ENCODE results near the gene IMPA2.
A peak's percentile ranks its signal among the peaks of the same experiment; 100 is the strongest.

The IMPA2 gene

GRCh38 chr18:11974741-11975325 lies 6.5 kb upstream of the IMPA2 start:
- no peak overlapping the region for H3K4me3 ChIP-seq (ENCODE audit: low read length in 2 of 2)
- H3K9ac ChIP-seq (ENCODE audit: low read depth, low read length, poor library complexity): no peak overlapping the region
- H3K9me3 ChIP-seq (replicated peaks in 1 of 2; ENCODE audit: control insufficient read depth in 2 of 2, insufficient read depth in 1 of 2, low read depth in 1 of 2, low read length in 2 of 2): no peaks in the 10 kb centered on the region
- no peak overlapping the region for H2BK12ac ChIP-seq (ENCODE audit: low read length)
- no peak overlapping the region for H2BK120ac ChIP-seq (ENCODE audit: low read depth, low read length)
- no peaks in the 10 kb centered on the region for H3K4me1 ChIP-seq (ENCODE audit: control insufficient read depth in 2 of 2, insufficient read depth in 1 of 2, low read depth in 1 of 2, low read length in 2 of 2)
- H3K23ac ChIP-seq (ENCODE audit: low read depth, low read length, poor library complexity): no peak overlapping the region
- H2BK5ac ChIP-seq (ENCODE audit: low read length): no peak overlapping the region
- H4K8ac ChIP-seq (ENCODE audit: low read depth, low read length): no peak overlapping the region
- no peak overlapping the region for H3K4ac ChIP-seq (ENCODE audit: low read length)
- H3K79me1 ChIP-seq (ENCODE audit: low read depth, low read length): no peaks in the 10 kb centered on the region
- no peaks in the 10 kb centered on the region for H3K27me3 ChIP-seq (ENCODE audit: control insufficient read depth in 3 of 3, insufficient read depth in 3 of 3, low read depth in 1 of 3, low read length in 3 of 3)
- no CpG with 5 or more reads among the region's 5 CpGs for WGBS, 2 donors (ENCODE audit: extremely low coverage in 2 of 2, insufficient read length in 2 of 2, insufficient replicate concordance in 1 of 2)
- H3K18ac ChIP-seq (ENCODE audit: low read length): no peak overlapping the region
- no peak overlapping the region for H2AK5ac ChIP-seq (ENCODE audit: low read depth, low read length)
- no peak overlapping the region for H3K14ac ChIP-seq (ENCODE audit: low read length)
- no peak overlapping the region for H2BK15ac ChIP-seq (ENCODE audit: low read length)
- H2AFZ ChIP-seq (ENCODE audit: low read length): no peak overlapping the region
- no peak overlapping the region for H3K4me2 ChIP-seq (ENCODE audit: insufficient read depth, low read length, poor library complexity, severe bottlenecking)
- H4K91ac ChIP-seq (ENCODE audit: low read depth, low read length, poor library complexity): no peak overlapping the region
- no peak overlapping the region for H3K27ac ChIP-seq (replicated peaks; ENCODE audit: low read length)
- DNase-seq (ENCODE audit: low spot score): no peak
- no peaks in the 10 kb centered on the region for H3K36me3 ChIP-seq (replicated peaks in 1 of 2; ENCODE audit: control insufficient read depth in 2 of 2, insufficient read depth in 2 of 2, low read length in 2 of 2)

- H3K14ac ChIP-seq (ENCODE audit: low read length): no peak overlapping the region
- no peak overlapping the region for H3K9ac ChIP-seq (ENCODE audit: low read depth, low read length, poor library complexity)
- no peak overlapping the region for H3K4me3 ChIP-seq (ENCODE audit: low read length in 2 of 2)
- no peak overlapping the region for H3K27ac ChIP-seq (replicated peaks; ENCODE audit: low read length)
- no peaks in the 10 kb centered on the region for H3K27me3 ChIP-seq (ENCODE audit: control insufficient read depth in 3 of 3, insufficient read depth in 3 of 3, low read depth in 1 of 3, low read length in 3 of 3)
- H4K91ac ChIP-seq (ENCODE audit: low read depth, low read length, poor library complexity): no peak overlapping the region
- WGBS, 2 donors (ENCODE audit: extremely low coverage in 2 of 2, insufficient read length in 2 of 2, insufficient replicate concordance in 1 of 2): no CpG with 5 or more reads among the region's 2 CpGs
- H3K79me1 ChIP-seq (ENCODE audit: low read depth, low read length): no peaks in the 10 kb centered on the region
- no peak overlapping the region for H3K4ac ChIP-seq (ENCODE audit: low read length)
- DNase-seq (ENCODE audit: low spot score): no peak
- no peak overlapping the region for H3K18ac ChIP-seq (ENCODE audit: low read length)
- no peak overlapping the region for H2BK120ac ChIP-seq (ENCODE audit: low read depth, low read length)
- no peaks in the 10 kb centered on the region for H3K4me1 ChIP-seq (ENCODE audit: control insufficient read depth in 2 of 2, insufficient read depth in 1 of 2, low read depth in 1 of 2, low read length in 2 of 2)
- no peak overlapping the region for H2BK15ac ChIP-seq (ENCODE audit: low read length)
- H3K4me2 ChIP-seq (ENCODE audit: insufficient read depth, low read length, poor library complexity, severe bottlenecking): no peak overlapping the region
- H2BK12ac ChIP-seq (ENCODE audit: low read length): no peak overlapping the region
- no peaks in the 10 kb centered on the region for H3K36me3 ChIP-seq (replicated peaks in 1 of 2; ENCODE audit: control insufficient read depth in 2 of 2, insufficient read depth in 2 of 2, low read length in 2 of 2)
- H2AK5ac ChIP-seq (ENCODE audit: low read depth, low read length): no peak overlapping the region
- no peak overlapping the region for H3K23ac ChIP-seq (ENCODE audit: low read depth, low read length, poor library complexity)
- no peaks in the 10 kb centered on the region for H3K9me3 ChIP-seq (replicated peaks in 1 of 2; ENCODE audit: control insufficient read depth in 2 of 2, insufficient read depth in 1 of 2, low read depth in 1 of 2, low read length in 2 of 2)
- no peak overlapping the region for H2AFZ ChIP-seq (ENCODE audit: low read length)
- H4K8ac ChIP-seq (ENCODE audit: low read depth, low read length): no peak overlapping the region
- H2BK5ac ChIP-seq (ENCODE audit: low read length): no peak overlapping the region
Measured at GRCh38 chr18:11975723-11976122, 5.6 kb upstream of the IMPA2 start.

GRCh38 chr18:11976315-11977152 lies 4.8 kb upstream of the IMPA2 start:
- H3K4me3 ChIP-seq (ENCODE audit: low read length in 2 of 2): no peak overlapping the region
- H2BK15ac ChIP-seq (ENCODE audit: low read length): no peak overlapping the region
- no peaks in the 10 kb centered on the region for H3K9me3 ChIP-seq (replicated peaks in 1 of 2; ENCODE audit: control insufficient read depth in 2 of 2, insufficient read depth in 1 of 2, low read depth in 1 of 2, low read length in 2 of 2)
- H3K18ac ChIP-seq (ENCODE audit: low read length): no peak overlapping the region
- H2AFZ ChIP-seq (ENCODE audit: low read length): peak overlapping the region; percentile 3
- H2AK5ac ChIP-seq (ENCODE audit: low read depth, low read length): no peak overlapping the region
- no peak overlapping the region for H3K4me2 ChIP-seq (ENCODE audit: insufficient read depth, low read length, poor library complexity, severe bottlenecking)
- no peak overlapping the region for H2BK12ac ChIP-seq (ENCODE audit: low read length)
- H2BK5ac ChIP-seq (ENCODE audit: low read length): no peak overlapping the region
- no CpG with 5 or more reads among the region's 13 CpGs for WGBS, 2 donors (ENCODE audit: extremely low coverage in 2 of 2, insufficient read length in 2 of 2, insufficient replicate concordance in 1 of 2)
- H3K79me1 ChIP-seq (ENCODE audit: low read depth, low read length): no peaks in the 10 kb centered on the region
- H4K8ac ChIP-seq (ENCODE audit: low read depth, low read length): no peak overlapping the region
- H3K27me3 ChIP-seq (ENCODE audit: control insufficient read depth in 3 of 3, insufficient read depth in 3 of 3, low read depth in 1 of 3, low read length in 3 of 3): no peaks in the 10 kb centered on the region
- no peak overlapping the region for H3K9ac ChIP-seq (ENCODE audit: low read depth, low read length, poor library complexity)
- no peak overlapping the region for H4K91ac ChIP-seq (ENCODE audit: low read depth, low read length, poor library complexity)
- no peak overlapping the region for H3K23ac ChIP-seq (ENCODE audit: low read depth, low read length, poor library complexity)
- no peaks in the 10 kb centered on the region for H3K36me3 ChIP-seq (replicated peaks in 1 of 2; ENCODE audit: control insufficient read depth in 2 of 2, insufficient read depth in 2 of 2, low read length in 2 of 2)
- no peak overlapping the region for H2BK120ac ChIP-seq (ENCODE audit: low read depth, low read length)
- no peak overlapping the region for H3K4ac ChIP-seq (ENCODE audit: low read length)
- no peak for DNase-seq (ENCODE audit: low spot score)
- no peak overlapping the region for H3K27ac ChIP-seq (replicated peaks; ENCODE audit: low read length)
- H3K14ac ChIP-seq (ENCODE audit: low read length): no peak overlapping the region
- no peaks in the 10 kb centered on the region for H3K4me1 ChIP-seq (ENCODE audit: control insufficient read depth in 2 of 2, insufficient read depth in 1 of 2, low read depth in 1 of 2, low read length in 2 of 2)

GRCh38 chr18:11977153-11977466 lies 4.2 kb upstream of the IMPA2 start:
- Histone ChIP-seq H2BK15ac (ENCODE audit: low read length) (no peak overlapping the region), H2BK12ac (ENCODE audit: low read length) (no peak overlapping the region), H3K14ac (ENCODE audit: low read length) (no peak overlapping the region), H3K18ac (ENCODE audit: low read length) (no peak overlapping the region), H3K4me2 (ENCODE audit: insufficient read depth, low read length, poor library complexity, severe bottlenecking) (no peak overlapping the region), H2BK5ac (ENCODE audit: low read length) (no peak overlapping the region), H2AK5ac (ENCODE audit: low read depth, low read length) (no peak overlapping the region), H3K27ac (replicated peaks; ENCODE audit: low read length) (no peak overlapping the region), H4K91ac (ENCODE audit: low read depth, low read length, poor library complexity) (no peak overlapping the region), H3K9ac (ENCODE audit: low read depth, low read length, poor library complexity) (no peak overlapping the region), H3K9me3 (replicated peaks in 1 of 2; ENCODE audit: control insufficient read depth in 2 of 2, insufficient read depth in 1 of 2, low read depth in 1 of 2, low read length in 2 of 2) (no peaks in the 10 kb centered on the region), H3K4ac (ENCODE audit: low read length) (no peak overlapping the region), H2AFZ (ENCODE audit: low read length) (no peak overlapping the region), H3K23ac (ENCODE audit: low read depth, low read length, poor library complexity) (no peak overlapping the region), H2BK120ac (ENCODE audit: low read depth, low read length) (no peak overlapping the region), H3K27me3 (ENCODE audit: control insufficient read depth in 3 of 3, insufficient read depth in 3 of 3, low read depth in 1 of 3, low read length in 3 of 3) (no peaks in the 10 kb centered on the region), H3K4me3 (ENCODE audit: low read length in 2 of 2) (no peak overlapping the region), H4K8ac (ENCODE audit: low read depth, low read length) (no peak overlapping the region), H3K79me1 (ENCODE audit: low read depth, low read length) (no peaks in the 10 kb centered on the region), H3K36me3 (replicated peaks in 1 of 2; ENCODE audit: control insufficient read depth in 2 of 2, insufficient read depth in 2 of 2, low read length in 2 of 2) (no peaks in the 10 kb centered on the region), H3K4me1 (ENCODE audit: control insufficient read depth in 2 of 2, insufficient read depth in 1 of 2, low read depth in 1 of 2, low read length in 2 of 2) (no peaks in the 10 kb centered on the region)
- no peak for DNase-seq (ENCODE audit: low spot score)
- WGBS, 2 donors (ENCODE audit: extremely low coverage in 2 of 2, insufficient read length in 2 of 2, insufficient replicate concordance in 1 of 2): no CpG with 5 or more reads among the region's 3 CpGs
